RWPE1 (cell line): ENCODE results near the gene CREB3.

Source experiments
- CTCF ChIA-PET: fragments of 350-600 bp; sonication (Branson Sonifier 250); formaldehyde crosslinking; extraction: SDS; loops from one replicate; lab custom pipeline; 2021; lab: Yijun Ruan, JAX
- POLR2A ChIA-PET: fragments of 400-600 bp; formaldehyde crosslinking; extraction: SDS; loops from one replicate; lab custom pipeline; 2020; ENCODE audit warnings: antibody characterized with exemption; ENCODE audit not compliant: low non-redundant PET; lab: Yijun Ruan, JAX
- DNase-seq: peaks from one replicate; pipeline ENCODE4 v3.0.0; 2012; ENCODE audit warnings: low spot score
- H3K27ac ChIP-seq: fragments of 450-650 bp; 2 replicates; pipeline ENCODE4 v1.5.1; 2017
- CTCF ChIP-seq: fragments of 450-650 bp; conservative IDR thresholded peaks from 2 replicates; pipeline ENCODE4 v1.5.1; 2017; ENCODE audit warnings: low read depth, mild to moderate bottlenecking

Gene CREB3

GRCh38 chr9:35746583-35746982 lies 14.1 kb downstream of the CREB3 start:
- POLR2A ChIA-PET: no interaction called here
- DNase-seq: no peak
- H3K27ac ChIP-seq: 0 out of 2 replicates have a peak overlapping the region, but pooled peaks have one; percentile 9
- CTCF ChIA-PET: interaction anchor here (0.6 to 0.9 kb wide), 2 partner anchors 11 to 87 kb away, joined by 3 to 5 read pairs; no protein-coding TSS in a partner anchor
- TF ChIP-seq CTCF: no peak

GRCh38 chr9:35748242-35748857 lies 15.9 kb downstream of the CREB3 start:
- CTCF ChIA-PET: interaction anchor here (0.6 to 1.6 kb wide), 4 partner anchors 10 to 78 kb away, joined by 3 to 10 read pairs (median 6); no protein-coding TSS in a partner anchor

GRCh38 chr9:35748858-35749514 lies 16.5 kb downstream of the CREB3 start, which contains the start of the genes GBA2 and RGP1:
TSS of gene GBA2 (minus strand) at chr9:35749228. CDS start at chr9:35748704, 524 bp downstream.
TSS of gene RGP1 (plus strand) at chr9:35749287. CDS start at chr9:35749756, 469 bp downstream.
- H3K27ac ChIP-seq: peak within 1 kb of the TSS; percentile 88
- CTCF ChIA-PET: interaction anchor here (0.6 to 1.6 kb wide), 3 partner anchors 11 to 77 kb away, joined by 3 to 10 read pairs (median 9); no protein-coding TSS in a partner anchor
- POLR2A ChIA-PET: interaction anchor here (0.6 to 2.3 kb wide), 4 partner anchors 10 to 104 kb away, joined by 5 to 13 read pairs (median 7); partner anchors contain the start of genes CREB3 and TLN1
- TF ChIP-seq CTCF: no peak
- peak; percentile 78 for DNase-seq

More at GRCh38 chr9:35748242-35748857, 15.9 kb downstream of the CREB3 start:
- POLR2A ChIA-PET: interaction anchor here (0.6 to 2.3 kb wide), 2 partner anchors 16 to 103 kb away, joined by 5 to 13 read pairs; partner anchors contain the start of genes CREB3 and TLN1
- no peak for DNase-seq
- TF ChIP-seq CTCF: no peak
- peak overlapping the region; percentile 88 for H3K27ac ChIP-seq

- ChIA-PET CTCF (interaction anchor here (1.0 kb wide), 1 partner anchor 13 kb away, joined by 4 read pairs; no protein-coding TSS in a partner anchor), POLR2A (interaction anchor here (0.6 to 2.3 kb wide), 4 partner anchors 10 to 84 kb away, joined by 5 to 13 read pairs (median 7); partner anchors contain the start of genes CREB3 and TLN1)
- DNase-seq: no peak
- peak overlapping the region; percentile 88 for H3K27ac ChIP-seq
- TF ChIP-seq CTCF: no peak
Measured at GRCh38 chr9:35749515-35750255, 17.2 kb downstream of the CREB3 start.

GRCh38 chr9:35750256-35750531 lies 17.7 kb downstream of the CREB3 start:
- DNase-seq: no peak
- H3K27ac ChIP-seq: peak overlapping the region; percentile 88
- POLR2A ChIA-PET: interaction anchor here (1.0 to 2.3 kb wide), 2 partner anchors 9 to 18 kb away, joined by 7 to 13 read pairs; partner anchors contain the start of genes CREB3 and TLN1
- CTCF ChIA-PET: interaction anchor here (1.0 kb wide), 1 partner anchor 14 kb away, joined by 4 read pairs; no protein-coding TSS in a partner anchor
- no peak for TF ChIP-seq CTCF

- ChIA-PET POLR2A (no interaction called here), CTCF (interaction anchor here (0.7 kb wide), 1 partner anchor 9 kb away, joined by 3 read pairs; no protein-coding TSS in a partner anchor)
- TF ChIP-seq CTCF: no peak
- DNase-seq: no peak
- H3K27ac ChIP-seq: no peak overlapping the region
Measured at GRCh38 chr9:35753466-35753865, 21.0 kb downstream of the CREB3 start.
